ENCODE measurements around the gene CD63. TPM values are rescaled to one million over a fixed set of nuclear protein-coding genes. Genes with fewer than 3 reads are reported as not detected.

CD63 gene
- total RNA-seq, 4 donors from 2014 or later = 427 to 723 (median 581) TPM

DNA sequence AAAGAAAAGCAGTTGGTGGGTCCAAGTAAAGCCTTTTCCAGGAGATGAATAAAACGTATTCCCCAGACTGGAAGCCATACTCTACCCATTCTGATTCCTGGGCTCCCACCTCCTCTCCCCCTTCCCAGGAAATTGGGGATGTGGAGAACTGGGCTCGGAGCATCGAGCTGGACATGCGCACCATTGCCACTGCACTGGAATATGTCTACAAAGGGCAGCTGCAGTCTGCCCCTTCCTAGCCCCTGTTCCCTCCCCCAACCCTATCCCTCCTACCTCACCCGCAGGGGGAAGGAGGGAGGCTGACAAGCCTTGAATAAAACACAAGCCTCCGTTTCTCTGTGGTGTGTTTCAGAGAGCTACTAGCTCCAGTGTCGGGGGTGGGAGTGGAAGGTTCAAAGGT is 9.4 kb downstream of the CD63 start:
- Histone ChIP-seq H3K27me3 (no peaks in the 10 kb centered on the region), H3K36me3 (no peaks in the 10 kb centered on the region), H3K4me3 (no peak overlapping the region), H3K27ac (peak overlapping the region; percentile 97 to 99 (median 99)), H3K4me1 (peaks cover 49 to 90% (median 72%) of the 10 kb centered on the region in 4 donors), H3K9me3 (no peaks in the 10 kb centered on the region)
- no peak for DNase-seq
- 64% methylated on average over 7 of the region's 7 CpGs; no CpG with 5 or more reads in 1 of the 2 donors for WGBS, 2 donors (ENCODE audit: low coverage in 1 of 2)
- intact Hi-C loops (cut with DNase I; ENCODE audit: low total_unique reads) = no loop called here
- in situ Hi-C loops (cut with MboI; ENCODE audit: low pct_ligation_motif_present in 1 of 4, low pct_unique_long_range_greater_than_20kb in 1 of 4, low sequenced_read_pairs in 3 of 4) = no loop called here
- TF ChIP-seq EP300 (IDR thresholded peaks at IDR 0.05; ENCODE audit: low read depth) (no peak), POLR2A (IDR thresholded peaks at IDR 0.05) (no peak), POLR2AphosphoS5 (IDR thresholded peaks at IDR 0.05) (no peak)
- TF ChIP-seq, protein P1, sequence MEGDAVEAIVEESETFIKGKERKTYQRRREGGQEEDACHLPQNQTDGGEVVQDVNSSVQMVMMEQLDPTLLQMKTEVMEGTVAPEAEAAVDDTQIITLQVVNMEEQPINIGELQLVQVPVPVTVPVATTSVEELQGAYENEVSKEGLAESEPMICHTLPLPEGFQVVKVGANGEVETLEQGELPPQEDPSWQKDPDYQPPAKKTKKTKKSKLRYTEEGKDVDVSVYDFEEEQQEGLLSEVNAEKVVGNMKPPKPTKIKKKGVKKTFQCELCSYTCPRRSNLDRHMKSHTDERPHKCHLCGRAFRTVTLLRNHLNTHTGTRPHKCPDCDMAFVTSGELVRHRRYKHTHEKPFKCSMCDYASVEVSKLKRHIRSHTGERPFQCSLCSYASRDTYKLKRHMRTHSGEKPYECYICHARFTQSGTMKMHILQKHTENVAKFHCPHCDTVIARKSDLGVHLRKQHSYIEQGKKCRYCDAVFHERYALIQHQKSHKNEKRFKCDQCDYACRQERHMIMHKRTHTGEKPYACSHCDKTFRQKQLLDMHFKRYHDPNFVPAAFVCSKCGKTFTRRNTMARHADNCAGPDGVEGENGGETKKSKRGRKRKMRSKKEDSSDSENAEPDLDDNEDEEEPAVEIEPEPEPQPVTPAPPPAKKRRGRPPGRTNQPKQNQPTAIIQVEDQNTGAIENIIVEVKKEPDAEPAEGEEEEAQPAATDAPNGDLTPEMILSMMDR (IDR thresholded peaks at IDR 0.05) = no peak

DNA sequence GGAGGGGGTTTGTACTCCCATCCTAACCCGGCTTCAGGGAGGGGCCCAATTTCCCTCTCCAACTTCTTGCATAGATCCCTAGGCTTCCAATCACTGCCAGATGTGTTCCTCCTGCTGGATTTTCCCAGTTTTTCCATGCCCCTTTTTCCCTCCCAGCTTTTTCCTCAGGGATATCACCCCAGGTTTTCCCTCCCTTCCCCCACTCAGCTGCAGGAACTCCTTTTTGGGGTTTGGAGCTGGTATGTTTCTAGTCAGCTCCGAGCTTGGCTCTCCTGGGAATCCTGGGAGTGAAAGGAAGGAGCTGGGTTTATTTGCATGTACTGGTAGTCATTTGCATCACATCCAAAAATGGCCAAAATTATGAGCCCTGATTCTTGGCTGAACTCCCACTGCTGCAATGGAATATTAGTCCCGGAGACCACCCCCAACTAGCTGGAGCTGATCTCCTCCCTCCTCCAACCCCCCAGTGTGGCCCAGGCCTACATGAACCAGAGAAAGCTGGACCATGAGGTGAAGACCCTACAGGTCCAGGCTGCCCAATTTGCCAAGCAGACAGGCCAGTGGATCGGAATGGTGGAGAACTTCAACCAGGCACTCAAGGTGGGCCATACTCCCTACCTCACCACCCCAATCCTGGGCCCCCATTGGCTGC is 10.1 kb downstream of the CD63 start:
- intact Hi-C loops (cut with DNase I; ENCODE audit: low total_unique reads) (no loop called here), in situ Hi-C loops (cut with MboI; ENCODE audit: low pct_ligation_motif_present in 1 of 4, low pct_unique_long_range_greater_than_20kb in 1 of 4, low sequenced_read_pairs in 3 of 4) (no loop called here)
- TF ChIP-seq POLR2AphosphoS5 (IDR thresholded peaks at IDR 0.05) = no peak
- TF ChIP-seq EP300 (IDR thresholded peaks at IDR 0.05; ENCODE audit: low read depth) = no peak
- no peak for TF ChIP-seq POLR2A (IDR thresholded peaks at IDR 0.05)
- TF ChIP-seq, protein P1 (IDR thresholded peaks at IDR 0.05) = no peak
- Histone ChIP-seq H3K27me3 (no peaks in the 10 kb centered on the region), H3K27ac (peak overlapping the region; percentile 97 to 99 (median 99)), H3K36me3 (no peaks in the 10 kb centered on the region), H3K4me3 (peak overlapping the region in 1 of 4 donors; percentile 10), H3K4me1 (peaks cover 43 to 84% (median 68%) of the 10 kb centered on the region in 4 donors), H3K9me3 (no peaks in the 10 kb centered on the region)
- no peak for DNase-seq
- 64% methylated on average over 4 of the region's 4 CpGs; no CpG with 5 or more reads in 1 of the 2 donors for WGBS, 2 donors (ENCODE audit: low coverage in 1 of 2)

DNA sequence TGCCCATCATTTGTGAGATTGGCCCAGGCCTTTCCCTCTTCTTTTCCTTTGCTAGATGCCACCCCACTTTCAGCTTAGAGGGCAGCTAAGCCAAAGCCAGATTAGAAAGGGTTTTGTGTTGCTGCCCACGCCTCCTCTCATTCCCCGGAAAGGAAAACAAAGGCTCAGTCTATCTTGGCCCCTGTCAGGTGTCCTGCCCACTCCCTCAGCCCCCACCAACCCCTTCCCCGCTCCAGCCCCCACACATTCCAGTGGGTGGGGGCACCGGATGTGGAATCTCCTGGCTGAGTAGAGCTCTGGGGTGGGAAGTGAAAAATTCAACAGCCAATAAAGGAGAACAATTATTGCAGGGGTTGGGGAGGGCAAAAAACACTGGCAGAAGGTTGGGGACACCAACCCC is 10.8 kb downstream of the CD63 start:
- intact Hi-C loops (cut with DNase I; ENCODE audit: low total_unique reads) = no loop called here
- Histone ChIP-seq H3K27ac (peak overlapping the region; percentile 97 to 99 (median 99)), H3K27me3 (no peaks in the 10 kb centered on the region), H3K9me3 (no peaks in the 10 kb centered on the region), H3K36me3 (no peaks in the 10 kb centered on the region), H3K4me1 (peaks cover 38 to 76% (median 65%) of the 10 kb centered on the region in 4 donors), H3K4me3 (peak overlapping the region in 1 of 4 donors; percentile 10)
- WGBS, 2 donors (ENCODE audit: low coverage in 1 of 2) = 25 to 29% methylated on average over 4 of the region's 4 CpGs
- no peak for TF ChIP-seq POLR2A (IDR thresholded peaks at IDR 0.05)
- TF ChIP-seq POLR2AphosphoS5 (IDR thresholded peaks at IDR 0.05) = no peak
- no peak for TF ChIP-seq EP300 (IDR thresholded peaks at IDR 0.05; ENCODE audit: low read depth)
- TF ChIP-seq, protein P1 (IDR thresholded peaks at IDR 0.05) = no peak
- no peak for DNase-seq
- in situ Hi-C loops (cut with MboI; ENCODE audit: low pct_ligation_motif_present in 1 of 4, low pct_unique_long_range_greater_than_20kb in 1 of 4, low sequenced_read_pairs in 3 of 4) = no loop called here

DNA sequence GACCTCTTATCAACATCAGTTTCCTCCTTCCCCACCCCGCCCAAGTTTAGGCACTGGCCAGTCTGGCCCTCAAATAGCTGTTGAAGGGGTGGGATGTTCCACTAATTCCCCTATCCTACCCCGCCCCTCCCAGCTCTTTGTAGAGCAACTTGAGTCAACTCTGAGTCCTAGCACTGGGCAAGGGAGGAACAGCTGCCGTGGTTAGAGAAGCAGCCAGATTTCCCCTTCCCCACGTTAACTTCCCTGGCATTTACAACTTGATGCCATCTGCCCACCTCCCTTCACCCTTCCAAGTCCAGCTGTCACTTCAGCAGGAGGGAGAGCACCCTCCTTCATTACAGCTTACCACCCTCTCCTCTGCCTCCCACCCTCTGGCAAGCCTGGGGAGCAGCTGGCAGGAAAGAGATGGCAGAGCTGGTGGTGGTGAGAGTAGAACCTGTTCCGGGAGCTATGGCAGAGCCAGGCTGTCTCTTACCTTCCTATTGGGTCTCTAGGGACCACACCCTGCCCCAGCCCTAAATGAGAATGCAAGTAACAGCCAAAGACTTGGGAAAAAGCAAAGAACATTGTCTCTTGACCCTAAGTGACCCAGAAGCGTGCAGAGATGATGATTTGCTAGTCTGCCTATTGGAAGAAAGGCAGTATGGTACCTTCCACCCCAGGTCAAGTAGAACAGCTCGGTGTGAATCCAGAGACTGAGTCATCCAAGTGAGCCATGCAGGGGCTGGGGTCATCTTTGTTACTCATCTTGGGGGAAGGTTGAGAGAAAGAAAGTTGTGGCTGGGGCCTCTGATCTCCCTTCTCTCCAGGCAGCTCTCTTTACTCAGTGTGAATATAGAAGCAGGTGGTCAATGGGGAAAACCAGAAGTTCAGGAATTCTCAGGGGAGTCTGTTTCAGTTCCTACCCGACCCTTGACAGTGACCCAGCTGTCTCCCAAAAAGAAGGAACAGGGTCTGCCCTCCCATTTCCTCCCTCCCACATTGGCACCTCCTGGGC is 11.5 kb downstream of the CD63 start:
- H3K4me1 ChIP-seq = peaks cover 38 to 69% (median 59%) of the 10 kb centered on the region in 4 donors
- H3K27ac ChIP-seq = peak overlapping the region; percentile 97 to 99 (median 99)
- H3K9me3 ChIP-seq = no peaks in the 10 kb centered on the region
- TF ChIP-seq, protein P1 (IDR thresholded peaks at IDR 0.05) = no peak
- TF ChIP-seq EP300 (IDR thresholded peaks at IDR 0.05; ENCODE audit: low read depth) (no peak), POLR2A (IDR thresholded peaks at IDR 0.05) (no peak), POLR2AphosphoS5 (IDR thresholded peaks at IDR 0.05) (peak in 1 of 3 donors; percentile 39)
- no peaks in the 10 kb centered on the region for H3K27me3 ChIP-seq
- WGBS, 2 donors (ENCODE audit: low coverage in 1 of 2) = 29% methylated on average over 8 of the region's 8 CpGs; no CpG with 5 or more reads in 1 of the 2 donors
- intact Hi-C loops (cut with DNase I; ENCODE audit: low total_unique reads) = no loop called here
- DNase-seq = peak; percentile 63
- H3K36me3 ChIP-seq = no peaks in the 10 kb centered on the region
- H3K4me3 ChIP-seq = peak overlapping the region; percentile 69 to 93 (median 80)
- in situ Hi-C loops (cut with MboI; ENCODE audit: low pct_ligation_motif_present in 1 of 4, low pct_unique_long_range_greater_than_20kb in 1 of 4, low sequenced_read_pairs in 3 of 4) = no loop called here

Measured in transverse colon (tissue), 4 donors.